ENCODE data around the gene HPX. TPM values are rescaled to one million over a fixed set of nuclear protein-coding genes. Genes with fewer than 3 reads are reported as not detected.

The HPX gene
- total RNA-seq, 1 donor from 2014 or later, result 1.4 TPM

GRCh38 chr11:6474806-6475500 is 34.2 kb upstream of the HPX start:
- Mint-ChIP-seq H3K36me3 (ENCODE audit: low read depth, unreplicated experiment) (peaks cover 3% of the 10 kb centered on the region), H3K27me3 (ENCODE audit: unreplicated experiment) (peaks cover 12% of the 10 kb centered on the region), H3K27ac (ENCODE audit: unreplicated experiment) (peak overlapping the region; percentile 98), H3K9me3 (ENCODE audit: unreplicated experiment) (no peaks in the 10 kb centered on the region), H3K4me3 (ENCODE audit: unreplicated experiment) (peak overlapping the region; percentile 92), H3K4me1 (ENCODE audit: unreplicated experiment) (peaks cover 20% of the 10 kb centered on the region)
- DNase-seq (ENCODE audit: low spot score), result no peak
- TF ChIP-seq, protein P1, sequence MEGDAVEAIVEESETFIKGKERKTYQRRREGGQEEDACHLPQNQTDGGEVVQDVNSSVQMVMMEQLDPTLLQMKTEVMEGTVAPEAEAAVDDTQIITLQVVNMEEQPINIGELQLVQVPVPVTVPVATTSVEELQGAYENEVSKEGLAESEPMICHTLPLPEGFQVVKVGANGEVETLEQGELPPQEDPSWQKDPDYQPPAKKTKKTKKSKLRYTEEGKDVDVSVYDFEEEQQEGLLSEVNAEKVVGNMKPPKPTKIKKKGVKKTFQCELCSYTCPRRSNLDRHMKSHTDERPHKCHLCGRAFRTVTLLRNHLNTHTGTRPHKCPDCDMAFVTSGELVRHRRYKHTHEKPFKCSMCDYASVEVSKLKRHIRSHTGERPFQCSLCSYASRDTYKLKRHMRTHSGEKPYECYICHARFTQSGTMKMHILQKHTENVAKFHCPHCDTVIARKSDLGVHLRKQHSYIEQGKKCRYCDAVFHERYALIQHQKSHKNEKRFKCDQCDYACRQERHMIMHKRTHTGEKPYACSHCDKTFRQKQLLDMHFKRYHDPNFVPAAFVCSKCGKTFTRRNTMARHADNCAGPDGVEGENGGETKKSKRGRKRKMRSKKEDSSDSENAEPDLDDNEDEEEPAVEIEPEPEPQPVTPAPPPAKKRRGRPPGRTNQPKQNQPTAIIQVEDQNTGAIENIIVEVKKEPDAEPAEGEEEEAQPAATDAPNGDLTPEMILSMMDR (IDR thresholded peaks at IDR 0.05; ENCODE audit: unreplicated experiment), result no peak

DNA sequence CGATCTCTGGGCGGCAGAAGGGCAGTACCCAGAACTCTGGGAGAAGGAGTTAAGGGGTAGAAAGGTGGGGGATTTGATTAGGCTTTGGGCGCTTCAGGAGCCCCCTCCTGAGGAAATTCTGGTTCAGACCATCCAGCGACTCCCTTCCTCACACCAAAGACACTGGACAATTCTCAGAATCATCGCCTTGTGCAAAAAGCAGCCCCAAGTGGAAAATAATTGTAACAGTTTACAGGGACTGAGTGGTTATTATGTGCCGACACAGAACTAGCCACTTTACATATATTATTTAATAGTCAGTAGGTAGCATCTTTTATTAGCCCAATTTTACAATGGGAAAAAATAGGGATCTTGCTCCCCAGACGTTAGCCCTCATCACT is 33.6 kb upstream of the HPX start:
- Mint-ChIP-seq H3K36me3 (ENCODE audit: low read depth, unreplicated experiment) (peaks cover 3% of the 10 kb centered on the region), H3K27ac (ENCODE audit: unreplicated experiment) (peak overlapping the region; percentile 98), H3K27me3 (ENCODE audit: unreplicated experiment) (peaks cover 11% of the 10 kb centered on the region), H3K4me3 (ENCODE audit: unreplicated experiment) (peak overlapping the region; percentile 92), H3K4me1 (ENCODE audit: unreplicated experiment) (peaks cover 18% of the 10 kb centered on the region), H3K9me3 (ENCODE audit: unreplicated experiment) (no peaks in the 10 kb centered on the region)
- TF ChIP-seq, protein P1 (IDR thresholded peaks at IDR 0.05; ENCODE audit: unreplicated experiment), result no peak
- DNase-seq (ENCODE audit: low spot score), result no peak

GRCh38 chr11:6473451-6474412 is 32.9 kb upstream of the HPX start, which contains the start of gene TRIM3:
TRIM3 (minus strand) TSS chr11:6473941; CDS start chr11:6465695, 8,246 bp downstream.
- peak within 1 kb of the TSS; percentile 98 for H3K27ac Mint-ChIP-seq (ENCODE audit: unreplicated experiment)
- TF ChIP-seq, protein P1 (IDR thresholded peaks at IDR 0.05; ENCODE audit: unreplicated experiment), result no peak
- peaks cover 10% of the 10 kb centered on the region for H3K27me3 Mint-ChIP-seq (ENCODE audit: unreplicated experiment)
- DNase-seq (ENCODE audit: low spot score), result peak; percentile 91
- H3K9me3 Mint-ChIP-seq (ENCODE audit: unreplicated experiment), result no peaks in the 10 kb centered on the region
- H3K4me3 Mint-ChIP-seq (ENCODE audit: unreplicated experiment), result peak within 1 kb of the TSS; percentile 95
- peaks cover 18% of the 10 kb centered on the region for H3K4me1 Mint-ChIP-seq (ENCODE audit: unreplicated experiment)
- H3K36me3 Mint-ChIP-seq (ENCODE audit: low read depth, unreplicated experiment), result peaks cover 3% of the 10 kb centered on the region

- Mint-ChIP-seq H3K27me3 (ENCODE audit: unreplicated experiment) (peaks cover 10% of the 10 kb centered on the region), H3K36me3 (ENCODE audit: low read depth, unreplicated experiment) (peaks cover 3% of the 10 kb centered on the region), H3K4me1 (ENCODE audit: unreplicated experiment) (peaks cover 18% of the 10 kb centered on the region), H3K9me3 (ENCODE audit: unreplicated experiment) (no peaks in the 10 kb centered on the region), H3K27ac (ENCODE audit: unreplicated experiment) (no peak overlapping the region), H3K4me3 (ENCODE audit: unreplicated experiment) (peak overlapping the region; percentile 85)
- no peak for DNase-seq (ENCODE audit: low spot score)
- TF ChIP-seq, protein P1 (IDR thresholded peaks at IDR 0.05; ENCODE audit: unreplicated experiment), result no peak
Observed at GRCh38 chr11:6472934-6473333, 32.1 kb upstream of the HPX start.

All from endothelial cell (in vitro differentiated cells).